Measurements from ENCODE around the gene BCKDK. TPM values are rescaled to one million over a fixed set of nuclear protein-coding genes. Genes with fewer than 3 reads are reported as not detected.

BCKDK gene
- total and polyA plus RNA-seq, 2 of the 13 experiments (the other 11 are each of a cell fraction or from before 2014, with no cell fraction given) = 24.9 to 42.6 TPM

DNA sequence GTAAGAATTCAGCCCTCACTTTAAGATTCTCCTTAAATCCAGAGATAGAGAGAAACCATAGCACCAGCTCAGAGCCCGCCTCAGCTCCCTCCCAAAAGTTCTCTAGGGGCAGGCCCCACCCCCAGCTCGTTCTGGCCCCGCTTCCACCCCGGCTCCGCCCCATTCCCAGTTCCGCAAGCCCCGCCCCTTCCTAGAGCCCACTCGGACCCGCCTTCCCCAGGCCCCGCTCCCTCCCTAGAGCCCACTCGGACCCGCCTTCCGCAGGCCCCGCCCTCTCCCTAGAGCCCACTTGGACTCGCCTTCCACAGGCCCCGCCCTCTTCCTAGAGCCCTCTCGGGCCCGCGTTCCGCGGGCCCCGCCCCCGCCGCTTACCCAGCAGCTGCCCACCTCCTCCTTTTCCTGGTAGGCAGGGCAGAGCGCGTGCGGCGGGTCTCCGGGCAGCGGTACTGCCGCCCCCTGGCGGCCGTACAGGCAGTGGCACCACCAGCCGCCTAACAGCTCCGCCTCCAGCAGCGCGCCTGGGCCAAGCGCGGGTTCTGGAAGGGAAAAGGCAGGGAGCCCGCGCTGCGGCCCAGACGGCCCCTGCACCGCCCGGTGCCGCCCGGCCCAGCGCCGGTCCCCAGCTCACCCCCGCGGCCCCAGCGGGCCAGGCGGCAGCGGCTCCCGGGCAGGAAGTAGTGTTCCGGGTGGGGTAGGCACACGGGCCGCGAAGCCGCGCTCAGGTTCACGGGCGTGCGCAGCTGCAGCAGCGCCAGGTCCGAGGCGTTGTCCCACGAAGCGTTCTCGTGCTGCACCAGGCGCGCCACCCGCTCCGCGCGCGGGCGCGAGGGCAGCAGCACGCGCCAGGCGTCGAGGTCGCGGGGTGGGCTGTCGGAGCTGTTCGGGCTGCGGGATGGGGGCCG is 34.2 kb downstream of the BCKDK start (continued):
- TF ChIP-seq, protein P1, sequence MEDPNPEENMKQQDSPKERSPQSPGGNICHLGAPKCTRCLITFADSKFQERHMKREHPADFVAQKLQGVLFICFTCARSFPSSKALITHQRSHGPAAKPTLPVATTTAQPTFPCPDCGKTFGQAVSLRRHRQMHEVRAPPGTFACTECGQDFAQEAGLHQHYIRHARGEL (CRISPR knock-in tag; IDR thresholded peaks at IDR 0.05) = no peak
- TF ChIP-seq, protein P2, sequence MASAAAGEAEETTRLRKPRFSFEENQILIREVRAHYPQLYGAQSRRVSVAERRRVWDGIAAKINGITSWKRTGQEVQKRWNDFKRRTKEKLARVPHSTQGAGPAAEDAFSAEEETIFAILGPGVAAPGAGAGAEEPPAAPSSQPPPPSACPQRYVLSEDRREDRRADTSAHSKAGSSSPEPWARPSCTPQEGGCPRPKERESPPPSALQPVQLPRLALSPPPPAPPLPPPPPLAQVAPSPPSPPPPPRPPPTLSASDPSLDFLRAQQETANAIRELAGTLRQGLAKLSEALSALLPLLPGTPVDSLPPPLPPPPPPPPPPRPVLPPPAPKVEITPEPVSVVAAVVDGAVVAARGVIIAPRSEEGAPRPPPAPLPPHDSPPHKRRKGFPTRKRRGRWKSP (CRISPR knock-in tag; IDR thresholded peaks at IDR 0.05) = peak; percentile 57; the same call in 1 of the 2 replicates
- TF ChIP-seq CEBPZ (IDR thresholded peaks at IDR 0.05; ENCODE audit: low read length) = no peak
- TF ChIP-seq, protein P3, sequence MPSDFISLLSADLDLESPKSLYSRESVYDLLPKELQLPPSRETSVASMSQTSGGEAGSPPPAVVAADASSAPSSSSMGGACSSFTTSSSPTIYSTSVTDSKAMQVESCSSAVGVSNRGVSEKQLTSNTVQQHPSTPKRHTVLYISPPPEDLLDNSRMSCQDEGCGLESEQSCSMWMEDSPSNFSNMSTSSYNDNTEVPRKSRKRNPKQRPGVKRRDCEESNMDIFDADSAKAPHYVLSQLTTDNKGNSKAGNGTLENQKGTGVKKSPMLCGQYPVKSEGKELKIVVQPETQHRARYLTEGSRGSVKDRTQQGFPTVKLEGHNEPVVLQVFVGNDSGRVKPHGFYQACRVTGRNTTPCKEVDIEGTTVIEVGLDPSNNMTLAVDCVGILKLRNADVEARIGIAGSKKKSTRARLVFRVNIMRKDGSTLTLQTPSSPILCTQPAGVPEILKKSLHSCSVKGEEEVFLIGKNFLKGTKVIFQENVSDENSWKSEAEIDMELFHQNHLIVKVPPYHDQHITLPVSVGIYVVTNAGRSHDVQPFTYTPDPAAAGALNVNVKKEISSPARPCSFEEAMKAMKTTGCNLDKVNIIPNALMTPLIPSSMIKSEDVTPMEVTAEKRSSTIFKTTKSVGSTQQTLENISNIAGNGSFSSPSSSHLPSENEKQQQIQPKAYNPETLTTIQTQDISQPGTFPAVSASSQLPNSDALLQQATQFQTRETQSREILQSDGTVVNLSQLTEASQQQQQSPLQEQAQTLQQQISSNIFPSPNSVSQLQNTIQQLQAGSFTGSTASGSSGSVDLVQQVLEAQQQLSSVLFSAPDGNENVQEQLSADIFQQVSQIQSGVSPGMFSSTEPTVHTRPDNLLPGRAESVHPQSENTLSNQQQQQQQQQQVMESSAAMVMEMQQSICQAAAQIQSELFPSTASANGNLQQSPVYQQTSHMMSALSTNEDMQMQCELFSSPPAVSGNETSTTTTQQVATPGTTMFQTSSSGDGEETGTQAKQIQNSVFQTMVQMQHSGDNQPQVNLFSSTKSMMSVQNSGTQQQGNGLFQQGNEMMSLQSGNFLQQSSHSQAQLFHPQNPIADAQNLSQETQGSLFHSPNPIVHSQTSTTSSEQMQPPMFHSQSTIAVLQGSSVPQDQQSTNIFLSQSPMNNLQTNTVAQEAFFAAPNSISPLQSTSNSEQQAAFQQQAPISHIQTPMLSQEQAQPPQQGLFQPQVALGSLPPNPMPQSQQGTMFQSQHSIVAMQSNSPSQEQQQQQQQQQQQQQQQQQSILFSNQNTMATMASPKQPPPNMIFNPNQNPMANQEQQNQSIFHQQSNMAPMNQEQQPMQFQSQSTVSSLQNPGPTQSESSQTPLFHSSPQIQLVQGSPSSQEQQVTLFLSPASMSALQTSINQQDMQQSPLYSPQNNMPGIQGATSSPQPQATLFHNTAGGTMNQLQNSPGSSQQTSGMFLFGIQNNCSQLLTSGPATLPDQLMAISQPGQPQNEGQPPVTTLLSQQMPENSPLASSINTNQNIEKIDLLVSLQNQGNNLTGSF (CRISPR knock-in tag; IDR thresholded peaks at IDR 0.05) = 0 out of 2 replicates have a peak, but pooled peaks have one; percentile 50
- TF ChIP-seq ZNF790 (CRISPR knock-in tag; IDR thresholded peaks at IDR 0.05; ENCODE audit: borderline replicate concordance) = peak; percentile 45; the same call in 1 of the 2 replicates
- no peak for TF ChIP-seq ZFAT (CRISPR knock-in tag; conservative IDR thresholded peaks at IDR 0.05)
- peak; percentile 67; the same call in 1 of the 2 replicates for TF ChIP-seq RBFOX2 (IDR thresholded peaks at IDR 0.05; ENCODE audit: low read depth, low read length)
- TF ChIP-seq POGZ (CRISPR knock-in tag; IDR thresholded peaks at IDR 0.05) = peak; percentile 66; the same call in 1 of the 2 replicates
- peak; percentile 54; the same call in 1 of the 2 replicates for TF ChIP-seq IRF9 (CRISPR knock-in tag; IDR thresholded peaks at IDR 0.05; ENCODE audit: borderline replicate concordance)
- TF ChIP-seq ZBTB7B (CRISPR knock-in tag; IDR thresholded peaks at IDR 0.05) = peak; percentile 47; the same call in 1 of the 2 replicates
- peak; percentile 67; the same call in 1 of the 2 replicates for TF ChIP-seq ZNF616 (CRISPR knock-in tag; IDR thresholded peaks at IDR 0.05; ENCODE audit: low read depth)
- peak; percentile 72 for TF ChIP-seq TEAD3 (CRISPR knock-in tag; optimal IDR thresholded peaks at IDR 0.05; ENCODE audit: borderline replicate concordance)
- peak; percentile 67; the same call in 1 of the 2 replicates for TF ChIP-seq TOPORS (CRISPR knock-in tag; IDR thresholded peaks at IDR 0.05)
- TF ChIP-seq, protein P4, sequence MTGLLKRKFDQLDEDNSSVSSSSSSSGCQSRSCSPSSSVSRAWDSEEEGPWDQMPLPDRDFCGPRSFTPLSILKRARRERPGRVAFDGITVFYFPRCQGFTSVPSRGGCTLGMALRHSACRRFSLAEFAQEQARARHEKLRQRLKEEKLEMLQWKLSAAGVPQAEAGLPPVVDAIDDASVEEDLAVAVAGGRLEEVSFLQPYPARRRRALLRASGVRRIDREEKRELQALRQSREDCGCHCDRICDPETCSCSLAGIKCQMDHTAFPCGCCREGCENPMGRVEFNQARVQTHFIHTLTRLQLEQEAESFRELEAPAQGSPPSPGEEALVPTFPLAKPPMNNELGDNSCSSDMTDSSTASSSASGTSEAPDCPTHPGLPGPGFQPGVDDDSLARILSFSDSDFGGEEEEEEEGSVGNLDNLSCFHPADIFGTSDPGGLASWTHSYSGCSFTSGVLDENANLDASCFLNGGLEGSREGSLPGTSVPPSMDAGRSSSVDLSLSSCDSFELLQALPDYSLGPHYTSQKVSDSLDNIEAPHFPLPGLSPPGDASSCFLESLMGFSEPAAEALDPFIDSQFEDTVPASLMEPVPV (CRISPR knock-in tag; IDR thresholded peaks at IDR 0.05) = peak; percentile 52; the same call in 1 of the 2 replicates
